GM15510 (cell line): ENCODE measurements around the gene CFAP300.

ENCODE experiments used
- POLR2A ChIP-seq: IDR thresholded peaks from 3 replicates; pipeline ENCODE4 v1.6.1; 2011; ENCODE audit warnings: borderline replicate concordance; ENCODE audit not compliant: insufficient read length; ENCODE audit errors: extremely low read depth

Gene CFAP300

DNA sequence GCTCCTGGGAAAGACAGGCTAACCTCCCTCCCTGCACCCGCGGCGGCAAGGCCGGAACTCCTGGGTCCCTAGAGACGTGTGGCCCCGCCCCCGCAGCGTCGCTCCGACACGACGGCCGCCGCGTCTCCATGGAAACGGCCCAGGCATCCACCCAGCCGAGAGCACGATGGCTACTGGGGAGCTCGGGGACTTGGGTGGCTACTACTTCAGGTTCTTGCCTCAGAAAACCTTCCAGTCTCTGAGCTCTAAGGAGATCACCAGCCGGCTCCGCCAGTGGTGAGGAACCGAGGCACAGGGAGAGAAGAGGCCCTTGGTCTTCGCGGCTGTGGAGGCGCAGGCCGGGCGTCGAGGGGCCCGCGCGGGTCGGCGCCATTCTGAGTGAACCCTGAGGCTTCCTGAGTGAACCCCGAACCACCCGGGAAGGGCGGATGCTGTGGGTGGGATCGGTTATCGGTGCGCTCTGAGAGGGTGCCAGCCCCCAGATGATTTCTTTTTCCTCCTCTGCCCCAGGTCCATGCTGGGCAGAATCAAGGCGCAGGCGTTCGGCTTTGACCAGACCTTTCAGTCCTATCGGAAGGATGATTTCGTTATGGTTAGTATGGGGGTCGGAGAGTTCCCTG lies at the start of gene CFAP300:
Gene CFAP300 (plus strand): TSS at position 133 of the 620 bp plus-strand sequence. CDS start 34 bp downstream, at position 167.
- no peak for TF ChIP-seq POLR2A

DNA sequence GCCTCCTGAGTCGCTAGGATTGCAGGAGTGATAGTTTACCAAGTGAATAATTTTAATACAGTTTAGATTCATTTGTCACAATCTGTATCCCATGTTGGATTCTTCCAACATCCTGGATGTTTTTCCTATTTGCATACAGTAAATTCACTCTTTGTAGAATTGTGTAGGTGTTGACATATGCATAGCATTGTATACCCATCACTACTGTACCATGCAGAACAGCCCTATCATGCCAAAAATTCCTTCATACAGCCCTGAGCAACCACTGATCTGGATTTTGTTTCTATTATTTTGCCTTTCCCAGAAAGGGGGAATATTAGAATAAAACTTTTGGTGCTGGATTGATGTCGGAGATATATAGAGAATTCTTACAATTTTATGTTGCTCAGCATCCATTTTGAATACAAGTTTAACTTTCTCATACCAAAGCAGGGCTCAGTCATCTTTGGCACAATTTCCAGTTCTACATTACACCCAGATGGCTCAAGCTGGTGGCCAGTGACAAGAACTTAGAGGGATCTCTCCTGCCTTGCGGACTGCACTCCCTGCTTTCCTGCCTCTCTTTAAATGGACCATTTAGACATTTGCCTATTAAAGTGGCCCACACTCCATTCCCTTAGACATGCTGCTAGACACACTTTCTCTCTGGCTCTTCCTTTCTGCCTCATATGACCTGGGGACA lies 45.4 kb upstream of the CFAP300 start:
- TF ChIP-seq POLR2A = no peak

DNA sequence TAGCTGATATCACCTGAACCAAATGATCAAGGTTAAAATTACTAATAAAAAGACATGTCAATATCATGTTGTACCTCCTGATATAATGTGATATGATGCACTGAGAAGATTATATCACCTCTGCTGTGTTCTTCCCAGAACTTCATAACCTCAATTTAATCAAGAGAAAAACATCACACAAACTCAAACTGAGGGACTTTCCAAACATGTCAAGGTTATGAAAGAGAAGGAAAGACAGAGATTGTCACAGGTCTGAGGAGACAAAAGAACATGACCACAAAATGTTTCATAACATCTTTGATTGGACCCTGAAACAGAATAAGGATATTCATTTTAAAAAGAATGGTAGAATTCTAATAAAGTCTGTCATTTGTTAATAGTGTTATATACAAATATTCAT lies 43.0 kb upstream of the CFAP300 start:
- TF ChIP-seq POLR2A = no peak

DNA sequence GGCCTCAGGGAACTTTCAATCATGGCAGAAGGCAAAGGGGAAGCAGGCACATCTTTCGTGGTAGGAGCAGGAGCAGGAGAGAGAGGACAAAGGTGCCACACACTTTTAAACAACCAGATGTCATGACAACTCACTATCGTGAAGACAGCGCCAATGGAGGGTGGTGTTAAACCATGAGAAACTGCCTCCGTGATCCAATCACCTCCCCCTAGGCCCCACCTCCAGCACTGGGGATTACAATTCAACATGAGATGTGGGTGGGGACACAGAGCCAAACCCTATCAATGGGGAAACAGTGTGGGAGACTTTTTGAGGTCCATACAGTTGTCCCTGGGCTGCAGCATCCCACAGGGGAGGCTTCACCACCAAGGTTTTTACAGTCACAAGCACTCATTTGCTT lies 41.9 kb upstream of the CFAP300 start:
- no peak for TF ChIP-seq POLR2A

DNA sequence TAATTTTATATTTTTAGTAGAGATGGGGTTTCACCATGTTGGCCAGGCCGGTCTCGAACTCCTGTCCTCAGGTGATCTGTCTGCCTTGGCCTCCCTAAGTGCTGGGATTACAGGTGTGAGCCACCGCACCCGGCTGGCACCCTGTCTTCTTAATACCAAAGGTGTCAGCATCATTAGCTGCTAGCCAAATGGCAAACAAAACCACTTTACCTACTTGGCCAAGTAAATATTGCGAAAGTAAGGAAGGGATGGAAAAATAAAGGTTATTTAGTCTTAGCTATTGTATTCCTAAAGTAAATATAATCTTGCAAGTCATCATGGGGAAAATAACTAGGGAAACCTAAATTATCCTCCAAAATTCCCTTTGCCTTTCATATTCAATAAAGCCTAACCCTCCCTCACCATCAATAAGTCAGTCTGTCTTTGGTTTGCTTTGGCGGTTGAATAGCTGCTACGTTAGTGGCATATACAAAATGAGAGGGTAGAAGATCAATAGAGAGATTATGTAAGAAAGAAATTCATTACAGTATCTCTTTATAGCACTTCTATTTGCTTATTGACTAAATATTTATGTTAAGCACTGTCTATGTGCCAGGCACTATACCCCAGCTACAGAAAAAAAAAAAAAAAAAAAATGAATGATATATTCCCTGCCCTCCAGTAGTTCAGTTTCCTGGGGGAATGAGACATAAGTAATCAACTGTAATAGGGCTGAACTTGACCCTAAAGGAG lies 40.2 kb upstream of the CFAP300 start:
- TF ChIP-seq POLR2A = no peak

DNA sequence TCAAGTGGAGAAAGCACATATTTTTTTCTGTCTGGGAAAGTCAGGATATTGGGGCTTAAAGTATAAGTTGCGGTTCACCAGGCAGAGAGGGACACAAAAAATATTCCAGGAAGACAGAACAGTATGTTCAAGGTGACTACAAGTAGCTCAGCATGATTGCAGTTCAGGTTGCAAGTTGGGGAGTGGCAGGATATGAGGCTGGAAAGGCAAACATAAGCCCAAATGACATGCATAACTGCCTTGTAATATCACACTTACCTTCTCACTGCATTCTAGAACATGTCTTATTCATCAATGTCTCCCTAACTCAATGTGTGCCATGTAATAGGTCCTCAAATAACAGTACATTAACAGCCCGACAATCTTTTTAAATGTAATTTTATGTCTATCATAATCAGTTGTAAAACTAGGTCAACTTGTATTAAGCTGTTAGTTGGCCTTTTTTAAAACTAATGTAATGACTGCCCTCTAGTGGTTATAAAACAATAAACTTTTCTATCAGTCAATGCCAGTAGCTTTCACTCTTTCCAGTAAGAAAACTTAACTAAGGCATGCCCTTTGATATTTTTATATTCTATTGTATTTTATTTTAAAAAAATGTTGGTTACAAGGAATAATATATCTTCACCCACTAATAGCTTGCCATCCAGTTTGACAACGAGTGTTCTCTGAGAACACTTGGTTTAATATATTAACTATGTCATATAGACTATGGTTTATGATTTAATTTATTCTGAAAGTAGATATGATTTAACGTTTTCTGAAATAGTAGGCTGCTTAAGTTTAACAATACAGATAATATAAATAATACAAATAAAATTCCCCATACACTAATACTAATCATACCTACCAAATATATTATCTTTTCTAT lies 39.4 kb upstream of the CFAP300 start:
- TF ChIP-seq POLR2A = no peak

DNA sequence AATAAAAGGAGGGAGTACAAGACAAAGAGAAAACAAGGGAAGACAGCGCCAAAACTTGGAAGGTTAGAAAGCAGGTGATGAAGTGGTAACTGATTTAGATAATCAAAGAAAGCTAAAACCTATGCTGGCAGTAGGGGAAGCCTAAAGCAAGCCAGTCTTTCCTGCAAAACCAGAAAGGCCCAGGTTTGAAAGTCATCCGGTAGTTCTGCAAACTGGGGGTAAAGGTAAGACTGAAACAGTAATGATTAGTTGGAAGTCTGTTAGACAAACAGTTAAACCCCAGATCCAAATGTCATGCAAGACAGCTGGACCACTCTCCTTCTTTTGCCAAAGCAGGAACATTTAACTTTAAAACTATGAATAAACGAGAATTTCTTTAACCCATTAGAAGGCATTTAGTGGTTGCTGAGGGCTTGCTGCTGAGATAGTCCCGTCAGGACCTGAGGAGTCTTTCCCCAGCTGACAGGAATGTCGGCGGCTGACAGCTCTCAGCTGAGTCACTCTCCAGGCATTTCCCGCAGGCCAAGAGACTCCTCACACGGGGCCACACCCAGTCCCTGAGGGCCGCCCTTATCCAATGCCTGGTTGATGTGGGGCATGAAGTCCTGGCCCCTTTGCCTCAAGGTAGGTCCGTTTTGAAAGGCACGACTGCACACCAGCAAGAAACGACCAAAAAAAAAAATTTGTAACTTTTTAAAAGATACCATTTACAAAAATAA lies 36.3 kb upstream of the CFAP300 start:
- TF ChIP-seq POLR2A = no peak

DNA sequence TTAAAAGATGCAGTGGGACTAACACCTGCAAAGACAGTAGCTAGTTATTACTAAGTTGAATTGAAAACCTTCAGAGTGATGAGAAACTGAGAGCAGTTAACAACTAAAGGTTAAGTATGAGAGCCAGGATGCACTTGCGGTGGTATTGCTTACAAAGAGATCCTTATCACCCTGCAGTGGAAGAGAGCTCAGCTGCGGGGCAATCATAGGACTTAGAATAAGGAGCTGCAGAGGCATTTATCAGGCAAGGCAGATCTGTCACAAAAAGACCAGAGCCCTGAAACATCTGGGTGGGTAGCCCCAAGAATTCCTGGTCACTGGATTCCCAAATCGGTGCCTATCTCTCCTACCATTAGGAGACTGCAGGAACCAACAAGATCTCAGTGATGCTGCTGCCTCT lies 34.3 kb upstream of the CFAP300 start:
- TF ChIP-seq POLR2A = no peak

DNA sequence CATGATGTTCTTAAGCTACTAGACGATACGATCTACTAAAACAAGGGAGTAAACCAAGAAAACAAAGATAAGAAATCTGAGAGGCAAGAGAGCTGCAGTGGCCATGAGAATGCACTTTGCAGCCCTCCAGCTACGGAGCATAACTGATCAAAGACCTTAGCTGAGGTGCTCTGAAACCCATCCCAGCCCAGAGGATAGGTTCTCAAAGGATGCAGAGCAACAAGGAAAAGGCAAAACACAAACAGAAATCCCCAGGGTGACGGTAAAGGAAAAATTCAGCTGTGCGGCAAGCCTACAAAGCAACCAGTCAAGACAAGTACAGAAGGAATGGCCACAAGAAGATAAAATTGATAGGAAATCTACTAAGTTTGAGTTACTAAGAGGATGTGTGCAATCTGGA lies 32.5 kb upstream of the CFAP300 start:
- TF ChIP-seq POLR2A = no peak

DNA sequence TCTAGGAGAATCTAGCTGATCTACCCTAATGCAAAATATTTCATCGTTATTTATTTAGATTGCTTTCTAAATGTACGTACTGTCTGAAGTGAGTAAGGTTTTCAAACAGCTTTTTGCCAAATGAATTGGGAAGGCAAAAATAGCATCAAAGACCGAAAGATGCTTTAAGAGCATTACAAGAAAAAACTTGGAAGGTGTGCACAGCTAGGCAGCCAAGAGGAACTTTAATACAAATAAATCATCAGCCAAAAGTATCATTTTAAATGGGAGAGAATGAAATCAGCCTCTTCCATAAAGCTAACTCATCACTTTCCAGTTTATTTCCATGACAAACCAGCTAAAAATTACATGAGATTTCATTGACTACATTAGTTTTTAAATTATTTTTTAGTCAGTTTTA lies 30.2 kb upstream of the CFAP300 start:
- TF ChIP-seq POLR2A = no peak

DNA sequence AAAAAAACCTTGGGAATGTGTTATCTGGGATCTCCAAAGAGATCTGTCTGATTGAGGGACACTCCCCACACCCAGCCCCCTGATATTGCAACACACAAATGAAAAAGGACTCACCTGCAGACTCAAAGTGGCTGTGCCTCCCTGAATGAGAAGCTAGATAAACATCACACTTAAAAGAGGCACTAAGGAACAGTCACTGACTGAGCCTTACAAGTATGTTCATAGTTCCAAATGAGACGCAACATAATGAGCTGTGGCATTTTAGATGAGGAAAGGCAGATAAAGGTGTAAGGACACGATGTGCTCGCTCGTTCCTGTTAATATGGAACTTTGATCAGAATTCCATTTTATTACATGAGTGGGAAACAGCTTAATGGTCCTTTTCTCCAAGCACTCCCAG lies 21.0 kb upstream of the CFAP300 start:
- no peak for TF ChIP-seq POLR2A

DNA sequence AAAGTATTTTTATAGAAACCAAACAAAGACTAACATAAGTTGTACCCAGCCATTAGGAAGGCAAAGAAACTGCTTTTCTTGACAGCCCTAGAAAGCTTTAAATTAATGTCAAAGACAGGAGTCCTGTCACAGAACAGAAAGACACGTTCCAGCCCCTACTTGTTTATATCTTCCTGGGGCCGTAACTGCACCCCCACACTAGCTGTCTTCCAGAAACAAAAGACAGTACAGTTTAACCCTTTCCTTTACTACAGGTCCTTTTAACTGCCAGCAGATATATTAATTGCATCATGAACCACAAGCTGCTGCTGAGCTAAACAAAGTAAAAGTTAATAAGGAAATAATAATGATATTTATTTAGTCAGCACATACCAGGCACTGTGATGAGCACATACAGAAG lies 20.3 kb upstream of the CFAP300 start:
- TF ChIP-seq POLR2A = no peak

DNA sequence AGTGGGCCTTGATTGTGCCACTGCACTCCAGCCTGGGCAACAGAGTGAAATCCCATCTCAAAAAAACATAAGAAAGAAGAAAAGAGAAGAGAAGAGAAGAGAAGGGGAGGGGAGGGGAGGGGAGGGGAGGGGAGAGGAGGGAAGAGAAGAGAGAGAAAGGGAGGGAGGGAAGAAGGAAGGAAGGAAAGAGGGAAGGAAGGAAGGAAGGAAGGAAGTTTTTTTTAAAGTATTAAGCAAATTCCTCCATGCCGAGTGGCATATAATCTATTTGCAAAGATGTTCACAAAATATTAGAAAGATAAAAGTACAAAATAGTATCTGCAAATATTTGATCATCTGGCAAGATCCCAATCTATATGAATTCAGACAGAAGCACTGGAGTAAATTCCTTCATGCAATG lies 10.5 kb upstream of the CFAP300 start:
- no peak for TF ChIP-seq POLR2A

DNA sequence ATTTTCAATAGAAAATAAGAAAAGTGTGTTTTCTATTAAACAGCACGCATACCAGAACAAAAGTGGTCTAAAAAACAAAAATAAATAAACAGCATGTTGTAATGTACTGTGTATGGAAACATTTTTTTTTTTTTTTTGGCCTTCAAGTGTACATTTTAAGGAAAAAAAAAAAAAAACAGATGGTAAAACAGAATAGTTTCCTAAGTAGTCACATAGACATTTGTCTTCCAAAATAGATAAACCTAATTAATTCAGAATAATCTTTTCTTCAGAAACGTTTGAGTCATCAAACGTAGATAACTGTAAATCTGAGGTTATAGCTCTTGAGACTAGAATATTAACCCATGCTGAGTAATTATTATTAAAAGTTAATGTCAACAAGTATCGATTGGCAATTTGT lies 396 bp upstream of the CFAP300 start:
- TF ChIP-seq POLR2A = no peak
